Caco-2 (cell line): ENCODE measurements around the gene CHKA. TPM values are rescaled to one million over a fixed set of nuclear protein-coding genes. Genes with fewer than 3 reads are reported as not detected.

ENCODE experiments used
- BruUV-seq: library from RNA; stranded (reverse); fragments of 400-500 nt; replicated peaks from 2 replicates; lab custom pipeline; 2021; lab: Mats Ljungman, UMichigan
- CTCF ChIA-PET: fragments of 300-600 bp; sonication (Branson Sonifier 250); formaldehyde crosslinking; loops from one replicate; lab custom pipeline; 2022; ENCODE audit warnings: antibody characterized with exemption; lab: Charles Lee
- POLR2A ChIA-PET: fragments of 300-600 bp; sonication (Branson Sonifier 250); formaldehyde crosslinking; loops from one replicate; lab custom pipeline; 2022; ENCODE audit warnings: antibody characterized with exemption; lab: Charles Lee
- DNase-seq, 2 experiments: peaks; one replicate each; pipeline versions ENCODE4 v3.0.0 to v3.0.0-alpha.2; 2020 to 2022
- H3K27me3 ChIP-seq: replicated peaks from 2 replicates; pipeline ENCODE4 v1.6.0; 2011; ENCODE audit warnings: low read length; ENCODE audit not compliant: control insufficient read depth, insufficient read depth
- H3K36me3 ChIP-seq: 2 replicates; pipeline ENCODE4 v1.5.1; 2011; ENCODE audit warnings: low read length; ENCODE audit not compliant: control insufficient read depth, insufficient read depth
- H3K4me1 ChIP-seq: fragments of 250-450 bp; sonication (Bioruptor Pico); 2 replicates; pipeline ENCODE4 v1.5.1; 2020; ENCODE audit warnings: mild to moderate bottlenecking
- H3K4me3 ChIP-seq: 2 replicates; pipeline ENCODE4 v1.5.1; 2011; ENCODE audit warnings: low read depth, mild to moderate bottlenecking, control low read depth, low read length
- H3K9me3 ChIP-seq: fragments of 250-450 bp; sonication (Bioruptor Pico); 2 replicates; pipeline ENCODE4 v1.5.1; 2020; ENCODE audit warnings: mild to moderate bottlenecking, moderate library complexity
- H3K27ac Mint-ChIP-seq: one replicate; pipeline ENCODE4 v1.8.0; 2022; ENCODE audit warnings: mixed read lengths; ENCODE audit not compliant: unreplicated experiment
- H3K27me3 Mint-ChIP-seq: one replicate; pipeline ENCODE4 v1.8.0; 2022; ENCODE audit warnings: mixed read lengths; ENCODE audit not compliant: insufficient read depth, unreplicated experiment
- H3K36me3 Mint-ChIP-seq: one replicate; pipeline ENCODE4 v1.8.0; 2022; ENCODE audit warnings: mild to moderate bottlenecking, mixed read lengths; ENCODE audit not compliant: insufficient read depth, unreplicated experiment
- H3K4me1 Mint-ChIP-seq: one replicate; pipeline ENCODE4 v1.8.0; 2022; ENCODE audit warnings: low read depth, mixed read lengths; ENCODE audit not compliant: unreplicated experiment
- H3K4me3 Mint-ChIP-seq: one replicate; pipeline ENCODE4 v1.8.0; 2022; ENCODE audit warnings: mild to moderate bottlenecking, moderate library complexity, mixed read lengths; ENCODE audit not compliant: unreplicated experiment
- H3K9me3 Mint-ChIP-seq: one replicate; pipeline ENCODE4 v1.8.0; 2022; ENCODE audit warnings: mixed read lengths; ENCODE audit not compliant: unreplicated experiment
- CTCF ChIP-seq, 2 experiments: fragments of 200-600 bp in 1 of 2; IDR thresholded peaks; 1 replicate in 1 of 2; 2 replicates in 1 of 2; pipeline versions ENCODE4 v1.5.1 to v1.8.0; 2011 to 2022; ENCODE audit warnings: antibody characterized with exemption in 1 of 2, control low read depth in 1 of 2, inconsistent platforms in 1 of 2, low read depth in 1 of 2, low read length in 1 of 2, mild to moderate bottlenecking in 1 of 2, moderate library complexity in 1 of 2; ENCODE audit not compliant: insufficient read depth in 1 of 2, severe bottlenecking in 1 of 2, unreplicated experiment in 1 of 2
- intact Hi-C: fragments of 100-400 bp; cut with micrococcal nuclease; formaldehyde crosslinking; loops from one replicate; pipeline ENCODE4 v1.10.0; 2022; ENCODE audit not compliant: unreplicated experiment
- total RNA-seq: library from RNA; stranded (reverse); gene quantifications from 2 replicates; pipeline ENCODE4 v1.2.3, GENCODE V29; 2022

The CHKA gene
- total RNA-seq, 1 experiment from 2014 or later: 169 TPM

DNA sequence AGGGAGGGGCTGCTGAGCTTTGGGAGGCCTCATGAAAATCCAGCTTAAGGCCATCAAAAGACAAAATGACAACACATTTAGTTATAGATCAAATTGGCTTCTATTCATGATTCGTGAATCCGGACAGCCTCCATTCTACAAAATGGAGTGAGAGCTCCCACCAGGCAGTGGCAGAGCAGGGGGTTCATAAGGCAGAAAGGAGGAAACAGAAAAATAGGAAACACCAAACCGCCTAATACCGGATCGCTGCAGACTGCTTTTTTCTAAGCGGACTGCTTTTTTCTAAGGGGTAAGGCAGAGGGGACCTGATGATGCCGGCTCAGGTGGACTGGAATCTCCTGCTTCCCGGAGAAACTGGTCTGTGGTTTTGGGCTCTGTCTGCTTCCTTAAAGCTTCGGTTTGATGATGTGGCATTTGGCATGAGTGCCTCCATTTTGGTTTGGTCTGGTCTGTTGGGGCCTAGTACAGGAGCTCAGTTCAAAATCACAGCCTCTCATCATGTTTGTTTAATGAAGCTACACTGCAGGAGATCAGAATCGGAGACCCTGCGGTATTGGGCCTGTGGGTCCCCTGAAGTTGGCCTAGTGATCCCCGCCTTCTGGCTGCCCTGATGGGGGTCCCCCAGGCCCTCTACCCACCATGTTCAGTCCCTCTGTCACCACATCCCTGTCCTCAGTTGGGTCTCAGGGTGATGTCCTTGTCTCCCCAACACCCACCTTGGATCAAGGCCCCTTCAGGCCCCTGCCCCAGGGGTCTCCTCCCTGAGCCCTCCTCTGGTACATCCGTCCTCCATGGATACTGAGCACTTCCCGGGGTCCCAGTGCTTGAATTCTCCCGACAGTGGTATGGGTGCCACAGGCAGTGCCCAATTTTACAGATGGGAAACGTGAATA, 109.9 kb downstream of the CHKA start:
- Histone ChIP-seq H3K36me3 (no peaks in the 10 kb centered on the region), H3K4me1 (peaks cover 54% of the 10 kb centered on the region), H3K27me3 (no peaks in the 10 kb centered on the region), H3K4me3 (no peak overlapping the region), H3K9me3 (no peaks in the 10 kb centered on the region)
- Mint-ChIP-seq H3K4me3 (peak overlapping the region; percentile 79), H3K4me1 (peaks cover 30% of the 10 kb centered on the region), H3K9me3 (no peaks in the 10 kb centered on the region), H3K27ac (peak overlapping the region; percentile 87), H3K27me3 (no peaks in the 10 kb centered on the region), H3K36me3 (peaks cover 7% of the 10 kb centered on the region)
- intact Hi-C loops: no loop called here
- no peak for TF ChIP-seq CTCF (IDR thresholded peaks at IDR 0.05; ENCODE audit: insufficient read depth in 1 of 2, low read depth in 1 of 2, low read length in 1 of 2, severe bottlenecking in 1 of 2, unreplicated experiment in 1 of 2)
- CTCF ChIA-PET: interaction anchor here (0.9 to 1.7 kb wide), 2 partner anchors 56 to 198 kb away, joined by 3 to 9 read pairs; no protein-coding TSS in a partner anchor
- DNase-seq: no peak
- POLR2A ChIA-PET: no interaction called here
- TSS peak; percentile 53 for BruUV-seq

DNA sequence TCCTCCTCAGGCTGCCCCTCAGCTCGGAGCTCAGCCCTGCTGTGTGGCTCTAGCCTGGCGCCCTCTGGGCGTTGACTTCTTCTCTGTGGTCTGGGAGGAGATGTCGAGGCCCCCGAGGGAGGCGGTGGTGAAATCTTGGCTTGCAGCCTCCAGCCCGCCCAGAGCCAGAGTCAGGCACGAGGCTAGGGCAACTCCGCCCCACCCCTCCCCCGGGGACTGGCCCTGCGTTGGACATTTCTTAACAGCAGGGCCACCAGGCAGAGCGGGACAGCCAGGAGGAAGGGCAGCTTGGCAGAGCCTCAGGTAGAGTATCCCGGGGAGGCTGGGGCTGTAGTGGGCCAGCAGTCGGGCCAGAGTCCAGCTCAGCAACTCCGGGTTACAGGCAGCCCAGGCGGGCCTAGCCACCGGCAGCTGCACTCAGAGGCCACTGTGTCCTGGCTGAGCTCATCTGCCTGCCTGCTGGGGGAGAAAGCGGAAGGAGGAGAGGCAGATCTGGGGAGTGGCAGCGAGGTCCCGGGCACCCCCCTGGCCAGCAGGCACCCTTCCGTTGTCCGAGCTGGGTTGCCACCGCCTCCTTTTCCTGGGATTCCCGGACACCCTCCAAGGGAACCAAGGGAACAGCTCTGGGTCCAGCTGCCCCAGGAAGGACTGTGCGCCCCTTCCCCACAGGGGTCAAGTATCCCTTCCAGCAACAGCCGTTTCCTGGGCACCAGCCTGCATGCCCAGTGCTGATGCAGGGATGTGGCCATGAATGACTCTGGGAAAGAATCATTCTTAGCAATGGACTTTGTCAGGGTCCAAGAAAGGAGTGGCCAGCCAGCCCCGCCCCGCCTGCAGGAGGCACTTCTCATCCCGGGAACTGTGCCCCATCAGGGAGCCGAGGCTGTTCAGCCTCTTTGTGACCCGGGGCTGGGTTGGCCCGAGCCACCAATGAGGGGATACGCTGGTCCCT, 110.8 kb downstream of the CHKA start, which contains the start of gene ALDH3B1:
Gene ALDH3B1, plus strand, starts transcription at position 238 of the 952 bp plus-strand sequence. CDS start 4,971 bp downstream, outside the sequence.
- Histone ChIP-seq H3K9me3 (no peaks in the 10 kb centered on the region), H3K27me3 (no peaks in the 10 kb centered on the region), H3K4me1 (peaks cover 54% of the 10 kb centered on the region), H3K4me3 (peak within 1 kb of the TSS; percentile 22), H3K36me3 (no peaks in the 10 kb centered on the region)
- Mint-ChIP-seq H3K27ac (peak within 1 kb of the TSS; percentile 87), H3K36me3 (peaks cover 7% of the 10 kb centered on the region), H3K9me3 (no peaks in the 10 kb centered on the region), H3K4me1 (peaks cover 30% of the 10 kb centered on the region), H3K27me3 (no peaks in the 10 kb centered on the region), H3K4me3 (peak within 1 kb of the TSS; percentile 79)
- no peak for TF ChIP-seq CTCF (IDR thresholded peaks at IDR 0.05; ENCODE audit: insufficient read depth in 1 of 2, low read depth in 1 of 2, low read length in 1 of 2, severe bottlenecking in 1 of 2, unreplicated experiment in 1 of 2)
- CTCF ChIA-PET: interaction anchor here (0.6 to 2.0 kb wide), 11 partner anchors 10 to 288 kb away, joined by 3 to 9 read pairs (median 4); partner anchors contain the start of genes C11orf24 and NDUFS8
- POLR2A ChIA-PET: interaction anchor here (1.0 kb wide), 1 partner anchor 12 kb away, joined by 4 read pairs; no protein-coding TSS in a partner anchor
- intact Hi-C loops: loop anchor here (1.0 kb wide), 2 partner anchors 11 to 20 kb away; partner anchors contain the start of gene NDUFS8
- no TSS peak for BruUV-seq
- DNase-seq: peak; percentile 90 to 94
